ENCODE results near the gene MLN. TPM values are rescaled to one million over a fixed set of nuclear protein-coding genes. Genes with fewer than 3 reads are reported as not detected.

The MLN gene
- total RNA-seq, 1 experiment from 2014 or later, result not detected

DNA sequence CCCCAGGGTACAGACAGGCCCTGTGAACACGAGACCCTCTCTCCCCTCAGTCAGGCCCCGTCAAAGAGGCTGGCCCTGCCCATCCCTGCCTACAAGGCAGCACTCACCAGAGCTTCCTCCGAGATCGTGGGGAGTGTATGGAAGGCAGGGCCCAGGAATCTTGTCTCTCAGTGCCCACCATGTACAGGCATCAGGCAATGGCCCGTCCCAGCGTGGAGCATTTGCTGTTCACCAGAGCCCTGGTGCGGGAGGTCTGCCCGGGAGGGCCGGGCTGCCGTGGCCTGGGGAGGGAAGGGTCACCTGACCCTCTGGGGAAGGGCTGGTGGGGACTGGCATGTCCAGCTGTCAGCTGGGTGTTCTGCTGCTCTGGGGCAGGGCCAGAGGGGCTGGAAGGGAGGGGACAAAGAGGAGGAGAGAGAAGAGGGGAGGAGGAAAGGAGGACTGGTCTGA is 57.1 kb downstream of the MLN start, which contains the start of gene IP6K3:
Gene IP6K3, minus strand, starts transcription at position 255 of the 450 bp plus-strand sequence. CDS start 11,429 bp downstream, outside the sequence.
- in situ Hi-C loops (cut with HindIII; ENCODE audit: low sequenced_read_pairs), result no loop called here
- no peak for DNase-seq (ENCODE audit: low spot score)

DNA sequence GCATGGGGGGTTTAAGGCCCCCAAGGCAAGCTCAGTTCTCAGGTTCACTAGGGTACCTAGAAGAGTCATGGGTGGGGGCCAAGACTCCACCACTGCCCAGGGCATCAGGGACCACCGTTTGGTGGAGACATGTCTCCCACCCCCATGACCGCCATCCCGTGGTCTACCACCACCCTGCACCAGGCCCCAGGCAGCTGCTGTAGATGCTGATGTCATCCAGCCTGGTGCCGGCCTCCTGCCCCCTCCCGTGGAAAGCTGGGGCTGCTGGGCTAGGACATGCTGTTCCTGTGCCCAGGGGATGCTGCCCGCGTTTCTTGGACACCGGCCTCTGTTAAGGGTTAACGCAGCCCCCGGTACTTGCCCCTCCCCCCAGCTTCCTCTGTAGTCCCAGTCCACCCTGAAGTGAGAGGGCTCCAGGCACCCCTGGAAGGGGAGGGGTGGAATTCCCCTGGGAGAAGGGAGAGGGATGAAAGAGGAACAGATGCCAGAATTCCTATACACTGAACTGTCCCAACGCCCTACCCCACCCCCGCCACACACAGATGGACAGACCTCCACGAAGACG is 57.7 kb downstream of the MLN start:
- in situ Hi-C loops (cut with HindIII; ENCODE audit: low sequenced_read_pairs), result no loop called here
- DNase-seq (ENCODE audit: low spot score), result no peak

DNA sequence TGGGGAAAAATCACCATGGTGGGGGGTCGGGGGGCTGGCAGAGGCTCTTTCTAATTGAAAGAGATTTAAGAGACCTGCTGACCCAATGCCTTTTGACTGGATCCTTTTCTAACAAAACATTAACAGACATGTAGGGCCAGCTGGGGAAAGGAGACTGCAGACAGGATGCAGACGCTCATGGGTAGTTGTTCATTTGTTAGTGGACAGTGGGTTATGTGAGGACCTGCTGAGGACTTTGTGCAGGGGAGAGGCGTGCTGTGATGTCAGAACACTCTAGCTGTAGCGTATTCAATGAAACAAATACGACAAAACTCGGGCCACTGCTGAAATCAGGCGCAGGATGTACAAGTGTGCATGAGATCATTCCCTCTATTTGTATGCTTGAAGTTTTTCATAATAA is 58.3 kb downstream of the MLN start:
- in situ Hi-C loops (cut with HindIII; ENCODE audit: low sequenced_read_pairs), result no loop called here
- DNase-seq (ENCODE audit: low spot score), result no peak

DNA sequence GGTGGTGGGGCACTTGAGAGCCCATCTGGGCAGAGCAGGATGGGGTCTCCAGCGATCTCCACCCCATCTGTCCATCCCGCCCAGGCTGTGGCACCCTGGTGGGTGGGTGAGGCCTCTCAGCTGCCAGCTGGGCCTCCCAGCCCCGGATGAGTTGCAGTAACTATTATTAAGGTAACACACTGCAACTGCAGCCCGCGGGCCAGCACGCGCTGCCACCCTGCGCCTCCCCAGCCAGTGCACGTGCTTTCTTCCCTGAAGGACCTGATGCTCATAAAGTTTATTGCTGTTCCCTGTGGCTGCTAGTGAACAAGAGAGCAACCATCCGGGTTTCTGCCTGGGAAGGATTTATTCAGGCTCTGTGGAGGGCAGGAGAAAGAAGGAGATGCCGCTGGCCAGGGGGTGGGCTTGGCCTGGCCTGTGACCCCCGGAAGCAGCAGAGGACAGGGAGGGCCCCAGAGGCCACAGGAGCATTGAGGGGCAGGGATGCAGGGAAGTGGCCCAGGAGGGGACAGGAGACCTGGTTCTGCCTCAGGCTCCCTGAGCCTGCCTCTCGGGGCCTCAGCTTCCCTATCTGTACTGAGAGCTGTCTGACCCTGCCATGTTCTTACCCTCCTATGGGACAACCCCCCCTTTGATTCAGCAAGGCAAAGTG is 58.8 kb downstream of the MLN start:
- in situ Hi-C loops (cut with HindIII; ENCODE audit: low sequenced_read_pairs), result no loop called here
- DNase-seq (ENCODE audit: low spot score), result no peak

Other genes starting within 250 kb of the MLN start
- gene BAK1, start 223.7 kb downstream of the MLN start, total RNA-seq (2014; rRNA removed; shearing (Covaris generic)), result 200 and 209 TPM in 2 replicates
- 66.0 and 67.9 TPM in 2 replicates for gene ITPR3, start 182.7 kb downstream of the MLN start, total RNA-seq (2014; rRNA removed; shearing (Covaris generic))
- 24.9 and 51.4 TPM in 2 replicates for gene UQCC2, start 92.3 kb downstream of the MLN start, total RNA-seq (2014; rRNA removed; shearing (Covaris generic))
- 42.6 and 51.1 TPM in 2 replicates for gene IP6K3, start 57.1 kb downstream of the MLN start, total RNA-seq (2014; rRNA removed; shearing (Covaris generic))
- 65.1 and 66.7 TPM in 2 replicates for gene LEMD2, start 14.9 kb downstream of the MLN start, total RNA-seq (2014; rRNA removed; shearing (Covaris generic))

All from G401 (cell line).